ENCODE measurements around the gene RAD51AP2. TPM values are rescaled to one million over a fixed set of nuclear protein-coding genes. Genes with fewer than 3 reads are reported as not detected.

RAD51AP2 gene
- total RNA-seq, 1 donor from 2014 or later, result not detected

GRCh38 chr2:17533546-17533945 is 15.3 kb upstream of the RAD51AP2 start:
- no peaks in the 10 kb centered on the region for H3K9me3 ChIP-seq
- intact Hi-C loops (cut with DNase I), result no loop called here

GRCh38 chr2:17529771-17530170 is 11.5 kb upstream of the RAD51AP2 start:
- Histone ChIP-seq H3K4me3 (no peak overlapping the region), H3K9me3 (no peaks in the 10 kb centered on the region), H3K4me1 (no peaks in the 10 kb centered on the region), H3K27me3 (ENCODE audit: low read depth) (no peaks in the 10 kb centered on the region), H3K36me3 (no peaks in the 10 kb centered on the region), H3K27ac (no peak overlapping the region)
- ATAC-seq (no peak), DNase-seq (no peak)
- no peak for TF ChIP-seq CTCF (IDR thresholded peaks at IDR 0.05)
- intact Hi-C loops (cut with DNase I), result no loop called here

More at GRCh38 chr2:17533546-17533945, 15.3 kb upstream of the RAD51AP2 start:
- Histone ChIP-seq H3K36me3 (no peaks in the 10 kb centered on the region), H3K4me1 (no peaks in the 10 kb centered on the region), H3K27ac (no peak overlapping the region), H3K27me3 (ENCODE audit: low read depth) (peaks cover 25% of the 10 kb centered on the region), H3K4me3 (no peak overlapping the region)
- ATAC-seq (no peak), DNase-seq (no peak)
- no peak for TF ChIP-seq CTCF (IDR thresholded peaks at IDR 0.05)

- H3K27ac ChIP-seq, result no peak overlapping the region
- DNase-seq (no peak), ATAC-seq (no peak)
- no peaks in the 10 kb centered on the region for H3K27me3 ChIP-seq (ENCODE audit: low read depth)
- H3K4me3 ChIP-seq, result no peak overlapping the region
- no peak for TF ChIP-seq CTCF (IDR thresholded peaks at IDR 0.05)
- intact Hi-C loops (cut with DNase I), result no loop called here
- H3K36me3 ChIP-seq, result no peaks in the 10 kb centered on the region
- no peaks in the 10 kb centered on the region for H3K9me3 ChIP-seq
- peaks cover 18% of the 10 kb centered on the region for H3K4me1 ChIP-seq
Measured at GRCh38 chr2:17522303-17522702, 4.1 kb upstream of the RAD51AP2 start.

- Histone ChIP-seq H3K27ac (no peak overlapping the region), H3K9me3 (no peaks in the 10 kb centered on the region), H3K36me3 (no peaks in the 10 kb centered on the region), H3K4me3 (no peak overlapping the region), H3K27me3 (ENCODE audit: low read depth) (no peaks in the 10 kb centered on the region), H3K4me1 (peaks cover 18% of the 10 kb centered on the region)
- ATAC-seq (no peak), DNase-seq (no peak)
- intact Hi-C loops (cut with DNase I), result no loop called here
- no peak for TF ChIP-seq CTCF (IDR thresholded peaks at IDR 0.05)
Measured at GRCh38 chr2:17521621-17522020, 3.4 kb upstream of the RAD51AP2 start.

GRCh38 chr2:17520761-17521160 is 2.5 kb upstream of the RAD51AP2 start:
- DNase-seq, result no peak
- no peak for ATAC-seq
- H3K4me3 ChIP-seq, result no peak overlapping the region
- intact Hi-C loops (cut with DNase I), result no loop called here
- TF ChIP-seq CTCF (IDR thresholded peaks at IDR 0.05), result no peak
- no peaks in the 10 kb centered on the region for H3K27me3 ChIP-seq (ENCODE audit: low read depth)
- H3K9me3 ChIP-seq, result no peaks in the 10 kb centered on the region
- H3K36me3 ChIP-seq, result no peaks in the 10 kb centered on the region
- H3K4me1 ChIP-seq, result peaks cover 18% of the 10 kb centered on the region
- no peak overlapping the region for H3K27ac ChIP-seq

GRCh38 chr2:17519486-17519885 is 1.2 kb upstream of the RAD51AP2 start:
- Histone ChIP-seq H3K27ac (no peak overlapping the region), H3K9me3 (no peaks in the 10 kb centered on the region), H3K4me1 (peaks cover 18% of the 10 kb centered on the region), H3K36me3 (no peaks in the 10 kb centered on the region), H3K4me3 (no peak overlapping the region), H3K27me3 (ENCODE audit: low read depth) (no peaks in the 10 kb centered on the region)
- DNase-seq (no peak), ATAC-seq (no peak)
- no peak for TF ChIP-seq CTCF (IDR thresholded peaks at IDR 0.05)
- intact Hi-C loops (cut with DNase I), result no loop called here
